ENCODE data around the gene SIK2.
"Not testable (repeated sequence)": the region's sequence is repeated elsewhere in the genome, so short reads cannot be mapped to it uniquely, and the experiment has no call there.

Gene SIK2

DNA sequence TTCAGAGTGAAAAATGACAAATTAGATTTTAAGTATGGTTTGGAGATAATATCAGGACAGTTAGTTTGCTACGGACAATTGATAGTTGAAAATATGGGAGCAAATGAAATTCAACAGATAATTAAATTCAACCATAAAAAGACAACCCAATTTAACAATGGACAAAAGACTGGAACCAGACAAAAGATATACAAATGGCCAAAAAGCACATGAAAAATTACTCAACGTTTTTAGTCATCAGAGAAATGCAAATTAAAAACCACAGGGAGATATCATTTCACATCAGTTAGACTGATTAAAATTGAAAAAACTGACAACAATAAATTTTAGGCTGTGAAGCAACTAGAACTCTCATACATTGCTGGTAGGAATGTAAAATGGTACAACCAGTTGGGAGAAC, 27.2 kb downstream of the SIK2 start:
- no peak for DNase-seq

DNA sequence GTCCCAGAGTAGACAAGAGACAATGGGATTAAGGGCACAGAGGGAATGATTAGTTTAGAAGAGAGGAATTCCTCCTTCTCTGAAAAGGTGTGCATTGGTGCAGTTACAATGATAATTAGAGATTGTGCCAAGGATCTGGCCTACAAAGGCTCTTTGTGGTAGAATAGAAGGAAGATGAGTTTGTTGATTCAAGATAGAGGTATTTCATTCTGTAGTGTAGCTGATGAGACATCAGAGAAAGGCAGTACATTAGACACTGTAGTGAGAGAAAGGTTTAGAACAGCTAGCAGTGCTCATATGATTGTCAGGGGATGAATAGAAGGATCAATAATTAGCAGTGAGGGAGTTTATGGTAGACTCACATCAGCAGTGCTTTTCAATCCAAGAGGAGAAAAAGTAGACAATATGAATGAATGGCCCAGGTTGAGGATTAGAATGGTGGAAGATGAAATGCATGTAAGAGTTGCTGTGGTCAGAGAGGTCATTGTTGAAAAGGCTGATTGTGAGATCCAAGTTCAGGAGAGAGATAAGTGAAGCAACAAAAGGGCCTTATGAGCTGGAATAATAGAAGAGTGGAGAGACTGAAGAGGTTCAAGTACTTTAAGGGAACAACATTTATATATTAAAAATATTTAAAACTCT, 28.9 kb downstream of the SIK2 start:
- DNase-seq: peak; percentile 1

DNA sequence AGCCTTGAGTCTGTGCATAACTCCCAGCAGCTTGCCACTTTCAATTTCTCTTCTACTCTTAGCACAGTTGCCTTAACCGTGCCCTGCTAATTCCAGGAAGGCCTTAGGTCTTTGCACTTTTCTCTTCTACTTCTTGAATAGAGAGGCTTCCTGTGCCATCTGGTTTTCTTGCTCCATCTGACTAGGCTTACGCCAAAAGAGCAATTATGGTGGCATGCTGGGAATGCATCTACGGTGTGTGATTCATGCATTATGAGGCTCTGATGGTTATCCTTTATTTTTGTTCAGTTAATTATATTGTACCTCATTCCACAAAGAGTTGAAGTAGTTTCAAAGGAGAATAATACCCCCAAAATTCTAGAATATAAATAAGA, 29.4 kb downstream of the SIK2 start:
- peak; percentile 18 for DNase-seq

DNA sequence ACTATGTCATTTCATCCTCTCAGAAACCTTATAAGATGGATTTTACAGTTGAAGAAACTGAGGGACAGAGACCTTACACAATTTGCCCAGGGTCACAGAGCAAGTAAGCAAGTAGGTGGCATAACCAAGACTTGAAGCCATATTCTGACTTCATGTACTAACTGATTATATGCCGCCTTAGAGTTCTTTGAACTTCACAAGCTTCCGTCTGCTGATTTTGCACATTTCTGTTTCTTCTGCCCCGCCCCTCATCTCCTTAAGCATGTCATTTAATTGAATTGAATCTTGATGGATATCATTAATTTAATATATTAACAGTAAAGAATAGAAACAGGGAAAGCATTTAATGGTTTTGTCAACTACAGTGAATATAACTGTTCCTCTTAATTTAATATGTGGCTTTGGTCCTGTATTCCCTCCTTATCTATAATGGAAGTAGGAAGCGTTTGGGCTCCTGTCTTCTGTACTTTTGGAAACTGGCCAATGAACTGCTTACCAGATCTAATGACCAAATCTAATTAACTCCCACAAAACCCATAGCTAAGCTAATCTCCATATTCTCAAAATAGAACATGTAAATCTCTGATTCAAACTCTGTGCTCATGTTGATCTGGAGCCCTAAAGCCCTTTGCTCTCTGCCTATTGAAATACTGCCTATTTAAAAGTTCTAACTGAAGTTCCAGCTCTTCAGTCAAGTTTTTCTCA, 30.4 kb downstream of the SIK2 start:
- DNase-seq: peak; percentile 93

DNA sequence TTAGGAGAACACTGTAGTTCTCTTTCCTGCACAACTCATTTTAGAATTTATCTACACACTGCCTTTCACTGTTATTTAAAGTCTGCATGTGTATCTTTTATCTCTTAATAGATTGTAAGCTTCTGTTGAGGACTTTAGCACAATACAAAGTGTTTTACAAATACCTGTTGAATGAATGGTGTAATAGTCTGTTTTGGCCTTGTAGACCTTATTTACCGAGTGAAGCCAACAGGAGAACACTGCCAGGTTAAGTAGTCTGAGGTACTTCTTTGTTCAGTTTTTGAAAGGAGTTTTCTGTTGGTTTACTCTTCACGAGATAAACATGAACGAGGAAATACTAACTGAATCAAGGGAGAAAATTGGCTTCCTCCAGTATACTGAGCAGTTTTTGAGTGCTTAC, 31.0 kb downstream of the SIK2 start:
- DNase-seq: peak; percentile 42

DNA sequence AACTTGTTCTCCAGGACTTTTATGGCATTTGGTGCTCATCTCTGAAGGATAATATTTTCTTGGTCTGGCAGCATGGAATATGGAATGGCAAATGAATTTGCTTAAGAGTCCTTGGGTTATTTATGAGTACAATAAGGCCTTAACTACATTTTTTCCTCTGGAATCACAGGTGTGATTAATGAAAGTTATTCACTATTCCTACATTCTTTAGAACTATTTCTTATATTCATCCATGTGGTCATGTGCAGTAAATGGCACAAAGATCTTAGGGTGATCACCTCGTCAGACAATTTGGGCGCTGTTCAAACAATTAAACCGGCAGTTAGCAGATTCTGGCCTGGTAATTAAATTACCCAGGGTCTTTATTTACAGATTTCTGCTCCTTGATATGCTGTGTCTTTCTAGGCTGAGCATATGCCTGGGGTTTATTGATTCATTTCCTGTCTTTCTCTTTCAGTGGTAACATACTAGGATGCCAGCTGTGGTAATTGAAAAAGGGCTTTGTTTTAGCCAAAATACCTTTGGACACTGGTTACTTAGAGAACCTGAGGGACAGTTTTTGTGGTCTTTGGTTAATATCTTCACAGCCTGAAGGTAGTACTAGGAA, 31.6 kb downstream of the SIK2 start:
- DNase-seq: peak; percentile 75

DNA sequence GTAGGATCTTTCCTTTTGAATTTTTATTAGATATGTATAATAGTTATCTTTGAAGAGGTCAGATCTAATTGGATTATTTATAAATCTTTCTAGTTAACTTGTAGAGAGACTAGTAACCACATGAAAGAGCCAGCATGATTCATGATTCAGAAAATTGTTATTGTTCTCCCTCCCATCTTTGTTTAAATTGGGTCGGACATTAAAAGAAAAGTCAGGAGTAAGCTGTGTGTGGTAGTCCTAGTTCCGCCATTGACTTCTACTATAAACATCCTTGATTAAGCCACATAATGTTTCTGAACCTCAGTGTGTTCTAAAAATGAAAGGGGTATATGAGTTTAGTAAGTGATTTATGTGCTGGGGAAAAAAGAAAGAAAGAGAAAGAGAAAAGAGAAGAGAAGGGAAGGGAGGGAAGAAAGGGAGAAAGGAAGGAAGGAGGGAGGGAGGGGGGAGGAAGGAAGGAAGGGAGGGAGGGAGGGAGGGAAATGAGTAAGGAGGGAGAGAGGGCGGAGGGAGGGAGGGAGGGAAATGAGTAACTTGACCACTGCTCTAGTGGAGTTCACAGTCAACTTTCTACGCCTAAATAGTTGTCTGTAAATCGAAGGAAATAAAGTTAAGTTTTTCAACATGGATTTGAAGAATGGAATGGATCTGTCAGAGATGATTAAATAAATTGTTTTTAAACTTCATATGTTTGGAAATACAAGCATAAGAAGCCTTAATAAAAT, 32.9 kb downstream of the SIK2 start:
- no peak for DNase-seq

DNA sequence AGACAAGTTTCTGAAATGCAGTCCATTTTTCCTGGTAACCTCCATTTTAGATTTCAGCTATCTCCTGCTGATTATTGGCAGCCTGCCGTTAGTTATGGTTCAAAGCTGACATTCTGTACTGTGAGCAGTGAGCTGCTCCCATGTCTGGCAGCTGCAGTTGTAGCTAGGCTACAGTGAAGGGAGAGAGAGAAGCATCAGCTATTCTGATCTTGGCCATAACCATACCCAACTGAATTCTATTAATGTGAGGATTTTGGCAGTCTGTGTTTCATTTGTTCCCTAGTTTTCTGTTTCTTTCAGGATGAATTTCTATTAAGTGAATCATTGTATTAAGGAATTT, 33.4 kb downstream of the SIK2 start:
- DNase-seq: peak; percentile 20

DNA sequence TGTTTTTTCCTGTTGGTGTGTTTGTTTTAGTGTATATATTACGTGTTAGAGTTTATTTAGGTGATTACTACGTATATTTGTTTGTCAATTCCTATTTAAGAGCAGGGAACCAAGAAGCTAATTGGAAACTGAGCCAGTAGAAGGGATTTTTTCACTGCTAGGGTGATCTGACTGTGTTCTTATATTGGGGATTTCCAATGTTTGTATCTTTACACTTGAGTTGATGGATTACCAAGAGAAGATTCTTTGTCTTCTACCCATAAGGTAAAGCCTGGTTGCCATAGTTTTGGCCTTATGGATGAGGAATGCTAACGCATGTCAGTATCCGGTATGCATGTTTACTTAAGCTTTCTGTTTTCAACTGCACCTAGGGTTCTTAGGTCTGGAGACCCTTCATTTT, 35.6 kb downstream of the SIK2 start:
- DNase-seq: no peak

DNA sequence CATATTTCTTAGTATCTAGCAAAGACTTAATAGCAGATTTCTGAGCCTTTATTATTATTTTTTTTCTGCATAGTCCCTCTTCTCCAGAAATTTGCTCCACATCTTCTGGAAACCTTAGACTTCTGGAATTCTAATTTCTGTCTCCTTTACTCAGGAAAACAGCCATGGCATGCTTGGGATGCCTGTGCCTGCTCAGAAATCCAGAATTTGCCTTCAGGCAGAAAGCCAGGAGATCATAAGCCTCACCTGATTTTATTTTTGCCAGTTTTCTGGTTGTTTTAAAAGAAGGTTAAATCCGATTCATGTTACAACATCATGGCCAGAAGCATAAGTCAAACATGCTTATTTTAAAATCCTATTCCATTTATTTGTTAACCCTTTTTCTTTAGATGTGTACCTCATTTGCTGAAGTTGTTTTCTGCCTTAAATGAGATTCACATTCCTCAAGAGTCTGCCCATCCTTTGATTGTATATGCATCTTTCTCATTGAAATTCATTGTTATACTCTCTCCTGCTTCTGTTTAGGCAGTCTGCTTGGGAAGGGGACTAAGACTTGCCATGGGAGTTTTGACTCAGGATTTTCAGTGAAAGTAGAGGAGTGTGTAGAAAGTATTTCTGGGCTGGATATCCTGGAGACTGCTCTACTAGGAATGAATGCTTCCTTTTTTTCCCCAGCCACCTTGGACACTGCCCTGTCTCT, 37.1 kb downstream of the SIK2 start:
- no peak for DNase-seq

DNA sequence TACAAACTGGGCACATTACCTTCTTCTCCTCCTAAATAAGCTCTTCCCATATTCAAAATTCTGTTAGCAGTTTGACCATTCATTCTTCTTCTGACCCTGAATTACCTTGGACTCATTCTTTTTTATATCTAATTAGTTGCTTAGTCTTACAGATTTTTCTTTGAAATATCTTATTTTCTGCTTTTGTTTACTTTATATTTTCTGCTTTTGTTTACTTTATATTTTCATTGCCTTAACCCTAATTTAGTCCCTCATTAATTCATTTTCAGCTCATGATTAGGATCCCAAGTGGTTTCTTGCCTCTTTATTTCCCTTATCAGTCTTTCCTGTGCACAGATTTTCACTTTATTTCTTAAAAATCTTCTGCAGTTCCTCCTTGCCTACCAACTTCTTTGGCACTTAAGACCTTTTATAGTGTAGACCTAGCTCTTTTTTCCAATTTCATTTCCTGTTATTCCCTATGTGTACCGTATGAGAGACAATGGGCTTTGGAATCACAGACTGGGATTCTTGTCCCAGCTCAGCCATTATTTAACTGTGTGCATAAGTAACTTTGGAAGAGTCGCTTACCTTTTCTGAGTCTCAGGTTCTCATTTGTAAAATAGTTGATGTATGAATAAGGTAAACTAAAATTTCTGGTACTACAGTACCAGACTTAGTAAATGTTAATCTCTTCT, 39.2 kb downstream of the SIK2 start:
- DNase-seq: no peak

DNA sequence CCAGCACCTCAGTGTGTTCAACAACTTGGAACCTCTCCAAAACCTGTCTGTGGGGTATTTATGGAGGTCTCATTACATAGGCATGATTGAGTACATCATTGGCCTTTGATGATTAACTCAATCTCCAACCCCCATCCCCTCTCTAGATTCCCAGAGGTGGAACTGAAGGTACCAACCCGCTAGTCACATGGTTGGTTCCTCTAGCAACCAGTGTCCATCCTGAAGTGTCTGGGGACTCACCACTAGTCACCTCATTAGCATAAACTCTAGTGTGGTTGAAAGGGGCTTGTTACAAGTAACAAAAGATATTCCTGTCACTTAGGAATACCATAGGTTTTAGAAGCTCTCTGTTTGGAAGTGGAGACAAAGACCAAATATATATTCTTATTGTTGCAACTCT, 40.3 kb downstream of the SIK2 start:
- DNase-seq: no peak

DNA sequence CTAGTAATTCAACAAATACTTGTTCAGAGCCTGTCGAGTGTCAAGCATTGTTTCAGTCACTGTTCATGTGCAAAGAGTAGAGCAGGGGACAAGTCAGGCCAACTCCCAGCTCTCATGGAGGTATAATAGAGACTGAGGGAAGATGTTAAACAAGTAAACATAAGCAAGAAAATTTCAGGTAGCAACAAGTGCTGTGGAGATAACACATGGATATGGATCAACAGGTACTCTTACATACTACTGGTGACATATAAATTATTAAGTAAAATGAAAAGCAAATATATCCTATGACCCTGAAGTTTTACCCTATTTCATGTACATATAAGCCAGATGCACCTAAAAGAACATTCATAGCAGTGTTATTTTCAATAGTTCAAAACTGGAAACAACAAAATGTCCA, 42.7 kb downstream of the SIK2 start:
- no peak for DNase-seq

DNA sequence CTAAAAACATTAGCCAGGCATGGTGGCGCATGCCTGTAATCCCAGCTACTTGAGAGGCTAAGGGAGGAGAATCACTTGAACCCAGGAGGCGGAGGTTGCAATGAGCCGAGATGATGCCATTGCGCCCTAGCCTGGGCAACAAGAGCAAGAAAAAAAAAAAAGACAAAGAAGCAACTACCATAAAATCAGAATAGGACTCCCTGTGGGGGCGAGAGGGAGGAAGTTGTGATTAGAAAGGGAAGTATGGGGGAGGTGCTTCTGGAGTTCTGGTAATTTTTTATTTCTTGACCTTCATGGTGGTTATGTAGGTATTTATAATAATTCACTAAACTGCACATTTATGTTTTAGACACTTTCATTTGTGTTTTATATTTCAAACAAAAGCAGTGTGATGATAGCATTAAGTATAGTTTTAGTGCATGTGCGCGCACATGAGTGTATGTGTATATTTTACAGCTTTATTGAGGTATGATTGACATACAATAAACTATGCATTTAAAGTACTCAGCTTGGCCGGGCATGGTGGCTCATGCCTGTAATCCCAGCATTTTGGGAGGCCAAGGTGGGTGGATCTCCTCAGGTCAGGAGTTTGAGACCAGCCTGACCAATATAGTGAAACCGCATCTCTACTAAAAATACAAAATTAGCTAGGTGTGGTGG, 43.5 kb downstream of the SIK2 start:
- DNase-seq: no peak

DNA sequence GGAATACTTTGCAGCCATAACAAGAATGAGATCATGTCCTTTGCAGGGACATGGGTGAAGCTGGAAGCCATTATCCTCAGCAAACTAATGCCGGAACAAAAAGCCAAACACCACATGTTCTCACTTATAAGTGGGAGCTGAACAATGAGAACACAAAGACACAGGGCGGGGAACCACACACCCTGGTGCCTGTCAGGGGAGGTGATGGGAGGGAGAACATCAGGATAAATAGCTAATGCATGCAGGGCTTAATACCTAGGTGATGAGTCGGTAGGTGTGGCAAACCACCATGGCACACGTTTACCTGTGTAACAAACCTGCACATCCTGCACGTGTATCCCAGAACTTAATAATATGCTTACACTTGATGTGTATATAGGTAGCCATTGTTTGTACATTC, 49.1 kb downstream of the SIK2 start:
- not testable (repeated sequence) for DNase-seq

DNA sequence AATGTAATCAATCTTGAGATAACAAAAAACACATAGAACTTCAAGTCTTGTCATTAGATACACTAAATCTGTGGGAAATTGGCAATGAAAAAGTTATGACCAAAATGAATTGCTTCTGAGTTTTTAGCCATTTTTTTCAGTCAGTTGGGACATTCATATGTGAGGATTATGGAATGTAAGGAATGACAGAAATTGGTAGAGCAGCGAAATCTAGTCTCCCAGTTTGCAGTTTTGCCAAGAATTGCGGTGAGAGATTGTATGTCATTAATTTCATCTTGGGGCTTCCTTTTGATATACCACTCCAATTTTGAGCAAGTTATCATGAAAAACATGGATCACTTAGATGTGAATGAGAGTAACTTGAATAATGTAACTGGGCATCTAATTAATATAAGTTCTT, 49.9 kb downstream of the SIK2 start:
- DNase-seq: no peak

DNA sequence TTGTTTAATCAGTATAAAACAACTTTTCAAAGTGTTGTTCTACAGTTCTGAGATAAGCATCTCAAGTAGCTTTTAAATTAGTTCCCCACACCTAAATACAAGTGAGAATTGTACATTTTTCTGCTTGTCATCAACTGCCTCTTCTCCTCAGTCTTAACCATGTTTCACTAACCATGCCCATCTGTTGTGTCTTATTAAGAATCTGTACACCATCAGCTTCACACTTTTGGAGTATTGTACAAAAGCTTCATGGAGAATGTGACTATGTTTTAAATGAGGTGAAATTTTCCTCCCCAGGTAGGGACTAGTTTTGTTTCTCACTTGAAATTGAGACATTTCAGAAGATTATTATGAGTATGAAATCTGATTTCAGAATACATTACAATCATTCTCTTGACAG, 52.4 kb downstream of the SIK2 start:
- no peak for DNase-seq

DNA sequence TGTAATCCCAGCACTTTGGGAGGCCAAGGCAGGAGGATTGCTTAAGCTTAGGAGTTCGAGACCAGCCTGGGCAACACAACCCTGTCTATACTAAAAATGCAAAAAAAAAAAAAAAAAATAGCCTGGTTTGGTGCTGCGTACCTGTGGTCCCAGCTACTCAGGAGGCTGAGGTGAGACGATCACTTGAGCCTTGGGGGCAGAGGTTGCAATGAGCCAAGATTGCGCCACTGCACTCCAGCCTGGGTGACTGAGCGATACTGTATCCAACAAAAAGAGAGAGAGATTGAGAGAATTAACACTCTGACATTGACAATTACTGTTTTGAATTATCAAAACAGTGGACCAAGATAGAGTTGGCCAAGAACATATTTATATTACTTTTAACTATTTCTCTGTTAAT, 53.7 kb downstream of the SIK2 start:
- DNase-seq: no peak

DNA sequence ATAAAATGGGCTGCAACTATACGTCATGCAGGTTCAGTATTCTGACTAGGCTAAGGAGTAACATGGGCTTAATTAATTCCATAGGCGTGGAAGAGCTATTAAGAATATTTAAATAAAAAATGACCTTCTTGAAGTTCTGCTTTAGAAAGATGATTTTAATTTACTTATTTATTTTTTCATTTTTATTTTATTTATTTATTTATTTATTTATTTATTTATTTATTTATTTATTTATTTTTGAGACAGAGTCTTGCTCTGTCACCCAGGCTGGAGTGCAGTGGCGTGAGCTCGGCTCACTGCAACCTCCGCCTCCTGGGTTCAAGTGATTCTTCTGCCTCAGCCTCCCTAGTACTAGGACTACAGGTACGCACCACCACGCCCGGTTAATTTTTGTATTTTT, 55.7 kb downstream of the SIK2 start:
- DNase-seq: not testable (repeated sequence)

DNA sequence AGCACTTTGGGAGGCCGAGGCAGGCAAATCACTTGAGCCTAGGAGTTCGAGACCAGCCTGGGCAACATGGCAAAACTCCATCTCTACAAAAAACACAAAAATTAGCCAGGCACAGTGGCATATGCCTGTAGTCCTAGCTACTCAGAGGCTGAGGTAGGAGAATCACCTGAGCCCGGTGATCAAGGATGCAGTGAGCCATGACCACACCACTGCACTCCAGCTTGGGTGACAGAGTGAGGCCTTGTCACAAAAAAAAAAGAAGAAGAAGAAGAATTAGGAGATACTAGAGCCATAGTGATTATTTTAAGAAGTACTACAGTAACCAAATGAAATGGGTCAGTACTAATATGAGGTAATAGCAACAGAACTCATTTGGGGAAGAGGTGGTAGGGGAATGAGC, 56.2 kb downstream of the SIK2 start:
- not testable (repeated sequence) for DNase-seq

DNA sequence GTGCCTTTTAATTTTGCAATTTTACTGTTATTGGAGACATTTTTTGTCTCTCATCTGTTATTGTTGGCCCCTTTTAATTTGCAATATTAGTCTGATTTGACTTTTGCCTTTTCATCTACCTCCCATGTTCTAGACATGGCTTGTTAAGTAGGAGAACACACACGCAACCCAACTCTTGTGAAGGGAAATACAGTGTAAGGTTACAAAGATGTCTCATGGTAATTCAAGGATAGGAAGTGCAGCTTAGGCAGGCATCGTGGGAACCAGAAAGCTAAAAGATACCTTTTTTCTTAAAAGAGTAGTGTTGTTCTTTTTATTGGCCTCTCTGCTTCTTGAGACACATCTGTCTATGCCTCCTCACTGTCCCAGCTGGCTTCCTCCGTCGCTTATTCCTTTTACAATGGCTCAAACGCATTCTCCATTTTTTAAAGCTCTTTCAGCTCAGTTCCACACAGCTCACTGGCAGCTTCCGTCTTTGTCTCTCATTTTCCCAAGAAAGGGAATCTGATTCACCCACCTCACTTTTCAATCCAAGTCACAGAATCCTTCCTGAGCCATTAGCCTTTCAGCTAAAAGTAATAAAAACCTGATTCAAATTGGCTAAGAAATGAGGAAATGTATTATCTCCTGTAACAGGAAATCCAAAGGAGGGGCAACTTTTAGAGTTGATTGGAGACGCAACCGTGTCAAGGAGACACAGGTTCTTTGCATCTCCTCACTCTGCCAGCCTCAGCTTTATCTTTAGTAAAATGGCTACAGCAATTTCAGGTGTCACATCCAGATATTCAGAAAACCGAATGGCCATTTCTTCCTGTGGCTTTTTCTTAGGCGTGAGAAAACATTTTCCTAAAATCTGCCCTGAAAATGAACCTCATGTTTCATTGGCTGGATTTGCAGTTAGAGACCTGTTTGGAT, 57.2 kb downstream of the SIK2 start:
- DNase-seq: no peak

Measured in NCI-H82 (cell line).